CD4-positive, alpha-beta T cell (primary cell): ENCODE results near the gene MINAR2. TPM values are rescaled to one million over a fixed set of nuclear protein-coding genes. Genes with fewer than 3 reads are reported as not detected.

Source experiments
- ATAC-seq: fragments of 200-7000 bp; cut with Tn5 transposase; one replicate; pipeline ENCODE4 v1.10.0; 2022; ENCODE audit warnings: mild to moderate bottlenecking; ENCODE audit not compliant: poor library complexity
- CTCF ChIA-PET: fragments of 350-600 bp; sonication (Branson Sonifier 250); formaldehyde crosslinking; loops from one replicate; lab custom pipeline; 2021; ENCODE audit warnings: antibody characterized with exemption, inconsistent platforms; lab: Charles Lee
- POLR2A ChIA-PET: fragments of 350-600 bp; sonication (Branson Sonifier 250); formaldehyde crosslinking; loops from one replicate; lab custom pipeline; 2021; ENCODE audit warnings: antibody characterized with exemption, inconsistent platforms; lab: Charles Lee
- DNase-seq, 14 experiments: peaks; one replicate each; pipeline ENCODE4 v3.0.0-alpha.2; 2013 to 2020; ENCODE audit warnings: mixed read lengths in 2 of 14
- H3K27ac ChIP-seq, 2 donors: one replicate each; pipeline versions ENCODE4 v1.5.1 to v1.7.0; 2013; ENCODE audit warnings: low read length in 2 of 2, low read depth in 1 of 2, mild to moderate bottlenecking in 1 of 2
- H3K27me3 ChIP-seq, 2 experiments: 1 replicate in 1 of 2; 2 replicates in 1 of 2; pipeline versions ENCODE4 v1.6.1 to v1.7.0; 2013; ENCODE audit warnings: low read length in 2 of 2, control low read depth in 1 of 2, mild to moderate bottlenecking in 1 of 2, moderate library complexity in 1 of 2; ENCODE audit not compliant: insufficient read depth in 2 of 2, control insufficient read depth in 1 of 2
- H3K36me3 ChIP-seq: one replicate; pipeline ENCODE4 v1.6.1; 2013; ENCODE audit warnings: low read length, control low read depth; ENCODE audit not compliant: insufficient read depth
- H3K4me1 ChIP-seq: one replicate; pipeline ENCODE4 v1.6.1; 2013; ENCODE audit warnings: low read length, control low read depth; ENCODE audit not compliant: insufficient read depth
- H3K4me3 ChIP-seq: one replicate; pipeline ENCODE4 v1.5.1; 2013; ENCODE audit warnings: mild to moderate bottlenecking, low read length, moderate library complexity
- H3K9me3 ChIP-seq, 2 experiments: 1 replicate in 1 of 2; 2 replicates in 1 of 2; pipeline versions ENCODE4 v1.6.1 to v1.7.0; 2013; ENCODE audit warnings: low read length in 2 of 2, mild to moderate bottlenecking in 2 of 2, control low read depth in 1 of 2, moderate library complexity in 1 of 2; ENCODE audit not compliant: control insufficient read depth in 1 of 2, insufficient read depth in 1 of 2
- H3K27ac Mint-ChIP-seq: one replicate; pipeline ENCODE4 v1.8.0; 2020; ENCODE audit warnings: mixed read lengths
- H3K27me3 Mint-ChIP-seq: one replicate; pipeline ENCODE4 v1.8.0; 2021; ENCODE audit warnings: mixed read lengths
- H3K36me3 Mint-ChIP-seq: one replicate; pipeline ENCODE4 v1.8.0; 2021; ENCODE audit warnings: low read depth, mixed read lengths
- H3K4me1 Mint-ChIP-seq: one replicate; pipeline ENCODE4 v1.8.0; 2021; ENCODE audit warnings: low read depth, mixed read lengths
- H3K4me3 Mint-ChIP-seq: one replicate; pipeline ENCODE4 v1.8.0; 2020; ENCODE audit warnings: mild to moderate bottlenecking, mixed read lengths
- H3K9me3 Mint-ChIP-seq: one replicate; pipeline ENCODE4 v1.8.0; 2020; ENCODE audit warnings: mixed read lengths
- CTCF ChIP-seq: fragments of 200-600 bp; IDR thresholded peaks from one replicate; pipeline ENCODE4 v1.8.0; 2022; ENCODE audit warnings: antibody characterized with exemption, mild to moderate bottlenecking
- intact Hi-C, 2 experiments: fragments of 100-400 bp; cut with DNase I in 1 of 2; cut with micrococcal nuclease in 1 of 2; formaldehyde crosslinking; loops; one replicate each; pipeline versions ENCODE4 v1.15.1 to v1.9.0; 2023 to 2025; cut with DNase I, micrococcal nuclease
- total RNA-seq, 174 experiments: library from RNA in 2 of 174; stranded (reverse) in 2 of 174; gene quantifications; one replicate each; pipeline ENCODE4 v1.2.3 and lab custom pipeline; 2021 to 2026

MINAR2 gene
- total RNA-seq, 2 experiments from 2014 or later: not detected

DNA sequence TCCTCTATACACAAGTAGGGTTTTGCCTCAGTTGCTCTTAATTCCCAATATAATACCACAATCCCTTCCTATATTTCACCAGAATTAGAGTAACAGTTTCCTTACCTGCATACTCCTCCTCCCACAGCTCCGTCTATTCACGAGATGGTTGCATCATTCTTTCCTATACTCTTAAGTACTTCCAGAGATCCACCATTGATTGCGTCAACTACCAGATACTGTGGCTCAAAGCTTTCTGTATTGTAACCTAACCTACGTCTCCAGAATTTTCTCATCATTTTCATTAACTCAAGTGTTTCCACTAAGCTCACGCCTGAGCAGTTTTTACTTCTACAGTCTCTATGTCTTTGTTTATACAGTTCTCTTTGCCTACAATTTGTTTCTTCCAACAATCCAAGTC, 31.2 kb upstream of the MINAR2 start:
- H3K9me3 ChIP-seq: no peaks in the 10 kb centered on the region
- Mint-ChIP-seq H3K4me3 (no peak overlapping the region), H3K4me1 (no peaks in the 10 kb centered on the region), H3K27ac (no peak overlapping the region), H3K9me3 (no peaks in the 10 kb centered on the region), H3K27me3 (no peaks in the 10 kb centered on the region), H3K36me3 (no peaks in the 10 kb centered on the region)
- no peak for TF ChIP-seq CTCF
- no peak for ATAC-seq
- no peaks in the 10 kb centered on the region for H3K36me3 ChIP-seq
- H3K27ac ChIP-seq: no peak overlapping the region
- intact Hi-C loops: no loop called here
- ChIA-PET POLR2A (no interaction called here), CTCF (no interaction called here)
- no peak for DNase-seq
- no peaks in the 10 kb centered on the region for H3K4me1 ChIP-seq
- H3K27me3 ChIP-seq: no peaks in the 10 kb centered on the region
- H3K4me3 ChIP-seq: no peak overlapping the region

DNA sequence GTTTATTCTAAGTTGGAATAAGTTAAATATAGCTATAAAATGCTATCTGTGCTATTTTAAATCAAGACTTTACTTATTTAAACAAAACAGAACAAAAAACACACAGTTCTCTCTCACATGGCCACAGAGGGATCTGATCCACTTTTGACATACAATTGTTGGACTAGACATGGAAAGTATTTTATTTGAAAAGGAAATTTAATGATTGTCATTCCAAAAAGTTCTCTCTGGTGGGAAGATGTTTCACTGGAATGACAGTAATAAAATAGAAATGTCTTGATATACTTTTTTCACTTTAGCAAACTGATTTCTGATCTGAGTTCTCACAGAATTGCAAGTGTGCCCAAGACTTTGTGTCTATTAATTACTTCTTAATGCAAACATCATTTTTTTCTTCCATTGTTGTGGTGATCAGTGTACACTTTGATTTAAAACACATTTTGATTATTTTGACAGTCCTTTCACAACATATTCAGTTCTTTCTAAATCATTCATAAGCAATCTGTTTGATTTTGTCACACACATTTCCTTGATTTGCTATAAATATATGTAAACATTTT, 30.1 kb upstream of the MINAR2 start:
- Histone ChIP-seq H3K4me3 (no peak overlapping the region), H3K36me3 (no peaks in the 10 kb centered on the region), H3K4me1 (no peaks in the 10 kb centered on the region), H3K27ac (no peak overlapping the region), H3K9me3 (no peaks in the 10 kb centered on the region), H3K27me3 (no peaks in the 10 kb centered on the region)
- no peak for TF ChIP-seq CTCF
- ChIA-PET CTCF (no interaction called here), POLR2A (no interaction called here)
- intact Hi-C loops: no loop called here
- Mint-ChIP-seq H3K36me3 (no peaks in the 10 kb centered on the region), H3K27me3 (no peaks in the 10 kb centered on the region), H3K9me3 (no peaks in the 10 kb centered on the region), H3K4me1 (no peaks in the 10 kb centered on the region), H3K4me3 (no peak overlapping the region), H3K27ac (no peak overlapping the region)
- no peak for DNase-seq
- ATAC-seq: no peak

DNA sequence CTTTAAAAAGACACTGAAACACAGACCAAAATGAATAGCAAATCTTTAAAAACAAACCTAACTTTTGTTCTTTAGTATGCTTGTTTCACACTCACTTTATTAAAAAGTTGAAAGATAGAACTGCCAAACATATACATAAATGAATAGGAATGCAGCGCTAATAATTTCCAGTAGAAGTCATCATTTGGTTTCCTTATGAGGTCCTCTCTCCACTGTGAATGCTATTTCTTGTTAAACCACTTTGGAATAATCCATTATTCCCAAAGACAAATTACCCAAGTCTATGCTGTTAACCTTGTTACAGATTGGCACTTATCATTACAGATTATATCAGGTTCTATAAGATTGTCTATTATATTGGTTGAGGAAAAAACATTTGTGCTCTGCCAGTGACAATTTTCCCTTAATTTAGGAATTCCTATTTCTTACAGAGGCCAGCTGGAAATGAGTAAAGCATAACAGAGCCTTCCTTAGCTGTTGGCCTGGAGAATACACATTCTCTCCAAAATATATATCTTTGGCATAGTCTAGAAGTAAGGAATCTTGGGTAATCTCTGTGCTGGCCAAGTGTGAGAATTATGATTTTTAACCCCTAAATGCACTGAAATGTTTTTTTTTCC, 29.3 kb upstream of the MINAR2 start:
- Histone ChIP-seq H3K36me3 (no peaks in the 10 kb centered on the region), H3K4me3 (no peak overlapping the region), H3K27me3 (no peaks in the 10 kb centered on the region), H3K4me1 (no peaks in the 10 kb centered on the region), H3K27ac (no peak overlapping the region), H3K9me3 (no peaks in the 10 kb centered on the region)
- intact Hi-C loops: no loop called here
- no peak for DNase-seq
- CTCF ChIA-PET: no interaction called here
- Mint-ChIP-seq H3K9me3 (no peaks in the 10 kb centered on the region), H3K4me3 (no peak overlapping the region), H3K4me1 (no peaks in the 10 kb centered on the region), H3K27ac (no peak overlapping the region), H3K27me3 (no peaks in the 10 kb centered on the region), H3K36me3 (no peaks in the 10 kb centered on the region)
- POLR2A ChIA-PET: no interaction called here
- ATAC-seq: no peak
- no peak for TF ChIP-seq CTCF
